ENCODE data around the gene SMARCC1. TPM values are rescaled to one million over a fixed set of nuclear protein-coding genes. Genes with fewer than 3 reads are reported as not detected.

SMARCC1 gene
- total and polyA plus RNA-seq, 4 donors: 11.7 to 83.0 (median 37.5) TPM

- H3K4me1 ChIP-seq (ENCODE audit: control insufficient read depth in 5 of 5, insufficient read depth in 5 of 5, low read length in 5 of 5): peaks cover 0 to 3% (median 0%) of the 10 kb centered on the region in 5 donors
- no peaks in the 10 kb centered on the region for H3K36me3 ChIP-seq (ENCODE audit: control insufficient read depth in 4 of 4, insufficient read depth in 4 of 4, low read length in 4 of 4)
- H3K9ac ChIP-seq (ENCODE audit: insufficient read depth in 1 of 2, low read length in 2 of 2): no peak overlapping the region
- no peak for DNase-seq
- H3K27ac ChIP-seq (ENCODE audit: low read depth in 1 of 2, low read length in 1 of 2): no peak overlapping the region
- peaks cover 0 to 3% (median 0%) of the 10 kb centered on the region in 4 donors for H3K9me3 ChIP-seq (ENCODE audit: control insufficient read depth in 4 of 4, insufficient read depth in 3 of 4, low read length in 3 of 4)
- H3K27me3 ChIP-seq (ENCODE audit: control insufficient read depth in 3 of 3, insufficient read depth in 3 of 3, low read length in 2 of 3): no peaks in the 10 kb centered on the region
- WGBS, 2 donors: 95 to 98% methylated on average over 2 of the region's 2 CpGs
- no peak for ATAC-seq (ENCODE audit: insufficient read depth, low FRiP score)
- TF ChIP-seq CTCF (IDR thresholded peaks at IDR 0.05; ENCODE audit: control extremely low read depth, extremely low read depth): no peak
- no peak overlapping the region for H3K4me3 ChIP-seq
Observed at GRCh38 chr3:47556351-47556750, 225.3 kb downstream of the SMARCC1 start.

- Histone ChIP-seq H3K4me1 (ENCODE audit: control insufficient read depth in 5 of 5, insufficient read depth in 5 of 5, low read length in 5 of 5) (peaks cover 0 to 3% (median 0%) of the 10 kb centered on the region in 5 donors), H3K27ac (ENCODE audit: low read depth in 1 of 2, low read length in 1 of 2) (no peak overlapping the region), H3K4me3 (no peak overlapping the region), H3K36me3 (ENCODE audit: control insufficient read depth in 4 of 4, insufficient read depth in 4 of 4, low read length in 4 of 4) (no peaks in the 10 kb centered on the region), H3K9me3 (ENCODE audit: control insufficient read depth in 4 of 4, insufficient read depth in 3 of 4, low read length in 3 of 4) (peaks cover 0 to 3% (median 0%) of the 10 kb centered on the region in 4 donors), H3K27me3 (ENCODE audit: control insufficient read depth in 3 of 3, insufficient read depth in 3 of 3, low read length in 2 of 3) (no peaks in the 10 kb centered on the region), H3K9ac (ENCODE audit: insufficient read depth in 1 of 2, low read length in 2 of 2) (no peak overlapping the region)
- ATAC-seq (ENCODE audit: insufficient read depth, low FRiP score) (no peak), DNase-seq (no peak)
- TF ChIP-seq CTCF (IDR thresholded peaks at IDR 0.05; ENCODE audit: control extremely low read depth, extremely low read depth): no peak
- WGBS, 2 donors: 82 to 88% methylated on average over 6 of the region's 6 CpGs
Observed at GRCh38 chr3:47554335-47554734, 227.4 kb downstream of the SMARCC1 start.

DNA sequence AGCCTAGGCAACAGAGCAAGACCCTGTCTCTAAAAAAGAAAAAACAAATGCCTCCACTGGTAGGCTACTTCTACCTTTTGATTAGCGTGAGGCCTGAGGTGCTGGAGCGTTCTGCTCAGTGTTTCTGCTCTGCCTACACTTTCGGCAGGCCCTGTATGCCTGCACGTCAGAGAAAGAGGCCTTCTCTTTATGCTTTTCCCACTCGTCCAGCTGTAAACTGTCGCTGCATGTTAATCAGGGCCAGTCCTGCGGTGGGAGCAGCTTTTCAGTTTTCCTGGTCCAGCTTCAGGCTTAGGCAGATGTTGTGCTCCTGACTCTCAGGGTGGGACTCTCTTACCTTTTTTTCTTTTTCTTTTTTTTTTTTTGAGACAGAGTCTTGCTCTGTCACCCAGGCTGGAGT, 228.3 kb downstream of the SMARCC1 start:
- Histone ChIP-seq H3K27ac (ENCODE audit: low read depth in 1 of 2, low read length in 1 of 2) (no peak overlapping the region), H3K9me3 (ENCODE audit: control insufficient read depth in 4 of 4, insufficient read depth in 3 of 4, low read length in 3 of 4) (peaks cover 0 to 3% (median 0%) of the 10 kb centered on the region in 4 donors), H3K36me3 (ENCODE audit: control insufficient read depth in 4 of 4, insufficient read depth in 4 of 4, low read length in 4 of 4) (no peaks in the 10 kb centered on the region), H3K4me3 (no peak overlapping the region), H3K9ac (ENCODE audit: insufficient read depth in 1 of 2, low read length in 2 of 2) (no peak overlapping the region), H3K4me1 (ENCODE audit: control insufficient read depth in 5 of 5, insufficient read depth in 5 of 5, low read length in 5 of 5) (peaks cover 0 to 3% (median 0%) of the 10 kb centered on the region in 5 donors), H3K27me3 (ENCODE audit: control insufficient read depth in 3 of 3, insufficient read depth in 3 of 3, low read length in 2 of 3) (no peaks in the 10 kb centered on the region)
- peak; percentile 80 to 91 (median 82) for DNase-seq
- no peak for TF ChIP-seq CTCF (IDR thresholded peaks at IDR 0.05; ENCODE audit: control extremely low read depth, extremely low read depth)
- 85 to 88% methylated on average over 7 of the region's 7 CpGs for WGBS, 2 donors
- ATAC-seq (ENCODE audit: insufficient read depth, low FRiP score): no peak
